Activated CD8-positive, alpha-beta T cell treated with anti-CD3 and anti-CD28 coated beads for 36 hours (primary cell): ENCODE results near the gene PUM2. TPM values are rescaled to one million over a fixed set of nuclear protein-coding genes. Genes with fewer than 3 reads are reported as not detected.

ENCODE experiments used
- ATAC-seq: fragments of 200-7000 bp; cut with Tn5 transposase; one replicate; pipeline ENCODE4 v1.10.0; 2021; ENCODE audit warnings: mild to moderate bottlenecking, moderate library complexity
- CTCF ChIA-PET: fragments of 350-600 bp; sonication (Branson Sonifier 250); formaldehyde crosslinking; loops from one replicate; lab custom pipeline; 2021; ENCODE audit warnings: antibody characterized with exemption; lab: Charles Lee
- POLR2A ChIA-PET: fragments of 350-600 bp; sonication (Branson Sonifier 250); formaldehyde crosslinking; loops from one replicate; lab custom pipeline; 2021; ENCODE audit warnings: antibody characterized with exemption; lab: Charles Lee
- DNase-seq: peaks from one replicate; pipeline ENCODE4 v3.0.0-alpha.2; 2020
- H3K27ac Mint-ChIP-seq: one replicate; pipeline ENCODE4 v1.8.0; 2021; ENCODE audit warnings: mild to moderate bottlenecking, mixed read lengths
- H3K27me3 Mint-ChIP-seq: one replicate; pipeline ENCODE4 v1.8.0; 2021; ENCODE audit warnings: mixed read lengths
- H3K36me3 Mint-ChIP-seq: one replicate; pipeline ENCODE4 v1.8.0; 2021; ENCODE audit warnings: low read depth, mixed read lengths
- H3K4me1 Mint-ChIP-seq: one replicate; pipeline ENCODE4 v1.8.0; 2021; ENCODE audit warnings: low read depth, mixed read lengths
- H3K4me3 Mint-ChIP-seq: one replicate; pipeline ENCODE4 v1.8.0; 2021; ENCODE audit warnings: mild to moderate bottlenecking, moderate library complexity, mixed read lengths
- H3K9me3 Mint-ChIP-seq: one replicate; pipeline ENCODE4 v1.8.0; 2021; ENCODE audit warnings: mixed read lengths
- CTCF ChIP-seq: fragments of 200-600 bp; IDR thresholded peaks from one replicate; pipeline ENCODE4 v1.8.0; 2022; ENCODE audit warnings: antibody characterized with exemption, mild to moderate bottlenecking
- intact Hi-C: fragments of 100-400 bp; cut with micrococcal nuclease; formaldehyde crosslinking; loops from one replicate; pipeline ENCODE4 v1.10.0; 2022
- total RNA-seq, 2 experiments: library from RNA; stranded (reverse); gene quantifications; one replicate each; pipeline ENCODE4 v1.2.3, GENCODE V29; 2021

The PUM2 gene
- total RNA-seq, 2 experiments from 2014 or later, result 104 TPM

- no peak for TF ChIP-seq CTCF
- ChIA-PET CTCF (no interaction called here), POLR2A (interaction anchor here (0.6 kb wide), 1 partner anchor 89 kb away, joined by 6 read pairs; the partner anchor contains the start of gene RHOB)
- no peaks in the 10 kb centered on the region for H3K4me1 Mint-ChIP-seq
- intact Hi-C loops, result no loop called here
- no peak for DNase-seq
- H3K27me3 Mint-ChIP-seq, result no peaks in the 10 kb centered on the region
- ATAC-seq, result no peak
- no peaks in the 10 kb centered on the region for H3K9me3 Mint-ChIP-seq
- no peak overlapping the region for H3K27ac Mint-ChIP-seq
- no peak overlapping the region for H3K4me3 Mint-ChIP-seq
- no peaks in the 10 kb centered on the region for H3K36me3 Mint-ChIP-seq
Measured at GRCh38 chr2:20357638-20358389, 7.2 kb upstream of the PUM2 start.

- H3K9me3 Mint-ChIP-seq, result no peaks in the 10 kb centered on the region
- H3K27ac Mint-ChIP-seq, result no peak overlapping the region
- no peaks in the 10 kb centered on the region for H3K27me3 Mint-ChIP-seq
- CTCF ChIA-PET, result no interaction called here
- H3K4me3 Mint-ChIP-seq, result no peak overlapping the region
- H3K4me1 Mint-ChIP-seq, result no peaks in the 10 kb centered on the region
- H3K36me3 Mint-ChIP-seq, result no peaks in the 10 kb centered on the region
- no peak for TF ChIP-seq CTCF
- intact Hi-C loops, result no loop called here
- no peak for DNase-seq
- POLR2A ChIA-PET, result interaction anchor here (2.1 kb wide), 1 partner anchor 10 kb away, joined by 5 read pairs; no protein-coding TSS in a partner anchor
- ATAC-seq, result no peak
Measured at GRCh38 chr2:20356042-20356441, 5.4 kb upstream of the PUM2 start.

- no peaks in the 10 kb centered on the region for H3K36me3 Mint-ChIP-seq
- ChIA-PET CTCF (interaction anchor here (1.3 kb wide), 1 partner anchor 29 kb away, joined by 5 read pairs; no protein-coding TSS in a partner anchor), POLR2A (interaction anchor here (2.1 kb wide), 1 partner anchor 11 kb away, joined by 5 read pairs; no protein-coding TSS in a partner anchor)
- DNase-seq, result no peak
- no peaks in the 10 kb centered on the region for H3K9me3 Mint-ChIP-seq
- TF ChIP-seq CTCF, result no peak
- no peaks in the 10 kb centered on the region for H3K27me3 Mint-ChIP-seq
- no peak overlapping the region for H3K4me3 Mint-ChIP-seq
- no peak overlapping the region for H3K27ac Mint-ChIP-seq
- no peak for ATAC-seq
- intact Hi-C loops, result no loop called here
- no peaks in the 10 kb centered on the region for H3K4me1 Mint-ChIP-seq
Measured at GRCh38 chr2:20355131-20355530, 4.5 kb upstream of the PUM2 start.

- CTCF ChIA-PET, result interaction anchor here (0.6 to 2.9 kb wide), 11 partner anchors 12 to 428 kb away, joined by 3 to 18 read pairs (median 3); partner anchors contain the start of genes HS1BP3 and RHOB
- H3K27me3 Mint-ChIP-seq, result no peaks in the 10 kb centered on the region
- no peak for DNase-seq
- intact Hi-C loops, result no loop called here
- H3K27ac Mint-ChIP-seq, result no peak overlapping the region
- no peak for ATAC-seq
- TF ChIP-seq CTCF, result no peak
- peaks cover 5% of the 10 kb centered on the region for H3K4me1 Mint-ChIP-seq
- POLR2A ChIA-PET, result interaction anchor here (0.8 to 4.8 kb wide), 6 partner anchors 9 to 298 kb away, joined by 3 to 37 read pairs (median 4); partner anchors contain the start of gene HS1BP3
- H3K36me3 Mint-ChIP-seq, result peaks cover 12% of the 10 kb centered on the region
- no peak overlapping the region for H3K4me3 Mint-ChIP-seq
- no peaks in the 10 kb centered on the region for H3K9me3 Mint-ChIP-seq
Measured at GRCh38 chr2:20353241-20353992, 2.8 kb upstream of the PUM2 start.
